ENCODE measurements around the gene MED13L.

- TF ChIP-seq, protein P1, sequence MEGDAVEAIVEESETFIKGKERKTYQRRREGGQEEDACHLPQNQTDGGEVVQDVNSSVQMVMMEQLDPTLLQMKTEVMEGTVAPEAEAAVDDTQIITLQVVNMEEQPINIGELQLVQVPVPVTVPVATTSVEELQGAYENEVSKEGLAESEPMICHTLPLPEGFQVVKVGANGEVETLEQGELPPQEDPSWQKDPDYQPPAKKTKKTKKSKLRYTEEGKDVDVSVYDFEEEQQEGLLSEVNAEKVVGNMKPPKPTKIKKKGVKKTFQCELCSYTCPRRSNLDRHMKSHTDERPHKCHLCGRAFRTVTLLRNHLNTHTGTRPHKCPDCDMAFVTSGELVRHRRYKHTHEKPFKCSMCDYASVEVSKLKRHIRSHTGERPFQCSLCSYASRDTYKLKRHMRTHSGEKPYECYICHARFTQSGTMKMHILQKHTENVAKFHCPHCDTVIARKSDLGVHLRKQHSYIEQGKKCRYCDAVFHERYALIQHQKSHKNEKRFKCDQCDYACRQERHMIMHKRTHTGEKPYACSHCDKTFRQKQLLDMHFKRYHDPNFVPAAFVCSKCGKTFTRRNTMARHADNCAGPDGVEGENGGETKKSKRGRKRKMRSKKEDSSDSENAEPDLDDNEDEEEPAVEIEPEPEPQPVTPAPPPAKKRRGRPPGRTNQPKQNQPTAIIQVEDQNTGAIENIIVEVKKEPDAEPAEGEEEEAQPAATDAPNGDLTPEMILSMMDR (IDR thresholded peaks at IDR 0.05): no peak
- no peak for TF ChIP-seq SP1 (CRISPR knock-in tag; conservative IDR thresholded peaks at IDR 0.05)
These were observed 207.0 kb downstream of the MED13L start for GRCh38 chr12:116070444-116070843.

Measured in WTC11 (cell line).